ENCODE results near the gene IQGAP1.
"Not testable (repeated sequence)": the region's sequence is repeated elsewhere in the genome, so short reads cannot be mapped to it uniquely, and the experiment has no call there.

IQGAP1 gene

GRCh38 chr15:90412356-90413194, 24.5 kb downstream of the IQGAP1 start:
- peak overlapping the region; percentile 98 for H3K27ac ChIP-seq
- H3K27me3 ChIP-seq (replicated peaks) = no peaks in the 10 kb centered on the region
- no peak for TF ChIP-seq CTCF (IDR thresholded peaks at IDR 0.05; ENCODE audit: low read depth, low read length, missing control alignments)
- no peak overlapping the region for H3K4me3 ChIP-seq (ENCODE audit: low read depth, low read length)
- DNase-seq = peak; percentile 69
- no peaks in the 10 kb centered on the region for H3K36me3 ChIP-seq (replicated peaks)
- in situ Hi-C loops (cut with HindIII; ENCODE audit: low pct_ligation_motif_present, low sequenced_read_pairs) = no loop called here

GRCh38 chr15:90413411-90414379, 25.7 kb downstream of the IQGAP1 start:
- Histone ChIP-seq H3K27ac (peak overlapping the region; percentile 98), H3K4me3 (ENCODE audit: low read depth, low read length) (no peak overlapping the region), H3K36me3 (replicated peaks) (no peaks in the 10 kb centered on the region), H3K27me3 (replicated peaks) (no peaks in the 10 kb centered on the region)
- DNase-seq = peak; percentile 78
- in situ Hi-C loops (cut with HindIII; ENCODE audit: low pct_ligation_motif_present, low sequenced_read_pairs) = no loop called here
- TF ChIP-seq CTCF (IDR thresholded peaks at IDR 0.05; ENCODE audit: low read depth, low read length, missing control alignments) = no peak

- Histone ChIP-seq H3K4me3 (ENCODE audit: low read depth, low read length) (no peak overlapping the region), H3K36me3 (replicated peaks) (no peaks in the 10 kb centered on the region), H3K27me3 (replicated peaks) (no peaks in the 10 kb centered on the region), H3K27ac (peak overlapping the region; percentile 98)
- in situ Hi-C loops (cut with HindIII; ENCODE audit: low pct_ligation_motif_present, low sequenced_read_pairs) = no loop called here
- no peak for TF ChIP-seq CTCF (IDR thresholded peaks at IDR 0.05; ENCODE audit: low read depth, low read length, missing control alignments)
- DNase-seq = peak; percentile 93
These were observed 26.5 kb downstream of the IQGAP1 start for GRCh38 chr15:90414408-90415028.

GRCh38 chr15:90416052-90416451, 28.0 kb downstream of the IQGAP1 start:
- in situ Hi-C loops (cut with HindIII; ENCODE audit: low pct_ligation_motif_present, low sequenced_read_pairs); H3K27me3 ChIP-seq (replicated peaks); H3K4me3 ChIP-seq (ENCODE audit: low read depth, low read length); H3K27ac ChIP-seq; H3K36me3 ChIP-seq (replicated peaks); DNase-seq: not testable (repeated sequence)

- peak overlapping the region; percentile 53 for H3K27ac ChIP-seq
- TF ChIP-seq CTCF (IDR thresholded peaks at IDR 0.05; ENCODE audit: low read depth, low read length, missing control alignments) = no peak
- no peaks in the 10 kb centered on the region for H3K27me3 ChIP-seq (replicated peaks)
- H3K36me3 ChIP-seq (replicated peaks) = no peaks in the 10 kb centered on the region
- no peak for DNase-seq
- in situ Hi-C loops (cut with HindIII; ENCODE audit: low pct_ligation_motif_present, low sequenced_read_pairs) = no loop called here
- no peak overlapping the region for H3K4me3 ChIP-seq (ENCODE audit: low read depth, low read length)
These were observed 30.6 kb downstream of the IQGAP1 start for GRCh38 chr15:90418627-90419026.

GRCh38 chr15:90419206-90419605, 31.2 kb downstream of the IQGAP1 start:
- peak overlapping the region; percentile 53 for H3K27ac ChIP-seq
- in situ Hi-C loops (cut with HindIII; ENCODE audit: low pct_ligation_motif_present, low sequenced_read_pairs) = no loop called here
- H3K27me3 ChIP-seq (replicated peaks) = no peaks in the 10 kb centered on the region
- TF ChIP-seq CTCF (IDR thresholded peaks at IDR 0.05; ENCODE audit: low read depth, low read length, missing control alignments) = no peak
- no peak overlapping the region for H3K4me3 ChIP-seq (ENCODE audit: low read depth, low read length)
- DNase-seq = no peak
- H3K36me3 ChIP-seq (replicated peaks) = no peaks in the 10 kb centered on the region

All from brain microvascular endothelial cell (primary cell).